BLaER1 treated with 17β-estradiol and CSF1 and Interleukin-3, amounts not matched to agents 10 nM and 100 nM (cell line): ENCODE measurements around the gene LYRM7.

Experiments
- H3K27ac ChIP-seq, 11 experiments: shearing (Covaris generic); formaldehyde crosslinking; 2 replicates each; pipeline ENCODE4 v1.8.1; 2022
- H3K27me3 ChIP-seq, 11 experiments: shearing (Covaris generic); formaldehyde crosslinking; 2 replicates each; pipeline ENCODE4 v1.8.1; 2022
- H3K36me3 ChIP-seq, 11 experiments: shearing (Covaris generic); formaldehyde crosslinking; 2 replicates each; pipeline ENCODE4 v1.8.1; 2022
- H3K4me1 ChIP-seq, 10 experiments: shearing (Covaris generic); formaldehyde crosslinking; 2 replicates each; pipeline ENCODE4 v1.8.1; 2022
- H3K4me2 ChIP-seq, 11 experiments: shearing (Covaris generic); formaldehyde crosslinking; 2 replicates each; pipeline ENCODE4 v1.8.1; 2022
- H3K4me3 ChIP-seq, 10 experiments: shearing (Covaris generic); formaldehyde crosslinking; 2 replicates each; pipeline ENCODE4 v1.8.1; 2022
- H3K9ac ChIP-seq, 11 experiments: shearing (Covaris generic); formaldehyde crosslinking; 2 replicates each; pipeline ENCODE4 v1.8.1; 2022
- H3K9me3 ChIP-seq, 11 experiments: shearing (Covaris generic); formaldehyde crosslinking; replicated peaks in 1 of 11; 2 replicates each; pipeline ENCODE4 v1.8.1; 2022
- H4K20me1 ChIP-seq, 11 experiments: shearing (Covaris generic); formaldehyde crosslinking; 2 replicates each; pipeline ENCODE4 v1.8.1; 2022
- Cebpa-rat ChIP-seq, 11 experiments: shearing (Covaris generic); IDR thresholded peaks; 2 replicates each; pipeline ENCODE4 v1.8.1; 2022

Gene LYRM7

GRCh38 chr5:131209506-131210150 lies 38.9 kb downstream of the LYRM7 start:
- peak overlapping the region; percentile 2 to 82 (median 75); a peak in 21 of 22 replicates for H3K27ac ChIP-seq
- peaks cover 33 to 67% (median 48%) of the 10 kb centered on the region in 10 experiments for H3K4me1 ChIP-seq
- no peaks in the 10 kb centered on the region for H3K9me3 ChIP-seq
- peak overlapping the region; percentile 71 to 94 (median 82) for H3K4me2 ChIP-seq
- H3K36me3 ChIP-seq = no peaks in the 10 kb centered on the region
- peak overlapping the region in 10 of 11 experiments; percentile 4 to 67 (median 50); a peak in 20 of 22 replicates for H3K9ac ChIP-seq
- H3K4me3 ChIP-seq = peak overlapping the region in 2 of 10 experiments; percentile 17 to 24; a peak in 4 of 20 replicates
- H4K20me1 ChIP-seq = no peaks in the 10 kb centered on the region
- TF ChIP-seq Cebpa-rat (IDR thresholded peaks at IDR 0.05) = no peak
- no peaks in the 10 kb centered on the region for H3K27me3 ChIP-seq

GRCh38 chr5:131210151-131210510 lies 39.4 kb downstream of the LYRM7 start:
- H3K4me2 ChIP-seq = peak overlapping the region; percentile 71 to 94 (median 82)
- peaks cover 38 to 72% (median 53%) of the 10 kb centered on the region in 10 experiments for H3K4me1 ChIP-seq
- no peaks in the 10 kb centered on the region for H4K20me1 ChIP-seq
- peak overlapping the region in 2 of 10 experiments; percentile 17 to 24; a peak in 2 of 20 replicates for H3K4me3 ChIP-seq
- TF ChIP-seq Cebpa-rat (IDR thresholded peaks at IDR 0.05) = no peak
- H3K27me3 ChIP-seq = no peaks in the 10 kb centered on the region
- H3K36me3 ChIP-seq = no peaks in the 10 kb centered on the region
- no peaks in the 10 kb centered on the region for H3K9me3 ChIP-seq
- H3K27ac ChIP-seq = peak overlapping the region; percentile 2 to 82 (median 75); a peak in 21 of 22 replicates
- H3K9ac ChIP-seq = peak overlapping the region in 10 of 11 experiments; percentile 4 to 67 (median 50); a peak in 19 of 22 replicates

DNA sequence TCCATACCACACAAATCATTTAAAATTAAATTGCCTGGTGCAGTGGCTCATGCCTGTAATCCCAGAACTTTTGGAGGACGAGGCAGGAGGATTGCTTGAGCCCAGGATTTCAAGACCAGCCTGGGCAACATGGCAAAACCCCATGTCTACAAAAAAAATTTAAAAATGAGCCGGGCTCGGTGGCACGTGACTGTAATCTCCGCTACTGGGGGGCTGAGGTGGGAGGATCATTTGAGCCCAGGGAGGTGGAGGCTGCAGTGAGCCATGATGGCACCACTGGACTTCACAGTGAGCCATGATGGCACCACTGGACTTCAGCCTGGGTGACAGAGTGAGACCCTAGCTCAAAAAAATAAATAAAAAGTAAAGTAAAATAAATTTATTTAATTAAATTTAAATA lies 40.9 kb downstream of the LYRM7 start:
- no peak overlapping the region for H3K4me3 ChIP-seq
- H3K4me2 ChIP-seq = peak overlapping the region in 10 of 11 experiments; percentile 23 to 94 (median 78); a peak in 12 of 22 replicates
- no peaks in the 10 kb centered on the region for H3K36me3 ChIP-seq
- H3K27me3 ChIP-seq = no peaks in the 10 kb centered on the region
- H3K27ac ChIP-seq = peak overlapping the region in 4 of 11 experiments; percentile 8 to 47 (median 28); a peak in 5 of 22 replicates
- peaks cover 38 to 68% (median 56%) of the 10 kb centered on the region in 10 experiments for H3K4me1 ChIP-seq
- H3K9ac ChIP-seq = no peak overlapping the region
- no peaks in the 10 kb centered on the region for H3K9me3 ChIP-seq
- no peak for TF ChIP-seq Cebpa-rat (IDR thresholded peaks at IDR 0.05)
- H4K20me1 ChIP-seq = no peaks in the 10 kb centered on the region

DNA sequence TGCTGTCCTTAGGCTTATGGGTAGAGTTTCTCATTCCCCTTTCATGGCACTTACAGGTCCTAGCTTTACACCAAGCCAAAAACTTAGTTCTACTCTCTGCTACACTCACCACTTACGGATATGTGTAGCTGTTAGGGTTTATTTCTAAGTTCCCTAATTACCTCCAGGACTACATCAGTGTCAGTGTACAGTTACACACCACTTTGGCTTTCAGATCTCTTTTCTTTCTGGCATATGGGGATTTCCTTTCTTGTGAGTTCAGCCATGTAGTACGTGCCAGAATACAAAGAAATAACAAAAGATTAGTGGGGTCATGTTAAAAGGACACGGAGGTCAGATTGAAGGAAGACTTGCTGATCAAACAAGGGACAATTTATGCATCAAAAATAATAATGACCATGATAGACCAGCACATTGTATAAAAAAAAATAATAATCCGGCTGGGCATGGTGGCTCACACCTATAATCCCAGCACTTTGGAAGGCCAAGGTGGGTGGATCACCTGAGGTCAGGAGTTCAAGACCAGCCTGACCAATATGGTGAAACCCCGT lies 41.8 kb downstream of the LYRM7 start:
- Histone ChIP-seq H3K27ac (peak overlapping the region in 1 of 11 experiments; percentile 28; a peak in 1 of 22 replicates), H3K4me3 (no peak overlapping the region), H3K9me3 (no peaks in the 10 kb centered on the region), H3K4me2 (peak overlapping the region in 2 of 11 experiments; percentile 6 to 29; a peak in 7 of 22 replicates), H3K9ac (no peak overlapping the region), H3K36me3 (no peaks in the 10 kb centered on the region), H3K27me3 (no peaks in the 10 kb centered on the region), H3K4me1 (peaks cover 38 to 61% (median 54%) of the 10 kb centered on the region in 10 experiments), H4K20me1 (no peaks in the 10 kb centered on the region)
- TF ChIP-seq Cebpa-rat (IDR thresholded peaks at IDR 0.05) = no peak

DNA sequence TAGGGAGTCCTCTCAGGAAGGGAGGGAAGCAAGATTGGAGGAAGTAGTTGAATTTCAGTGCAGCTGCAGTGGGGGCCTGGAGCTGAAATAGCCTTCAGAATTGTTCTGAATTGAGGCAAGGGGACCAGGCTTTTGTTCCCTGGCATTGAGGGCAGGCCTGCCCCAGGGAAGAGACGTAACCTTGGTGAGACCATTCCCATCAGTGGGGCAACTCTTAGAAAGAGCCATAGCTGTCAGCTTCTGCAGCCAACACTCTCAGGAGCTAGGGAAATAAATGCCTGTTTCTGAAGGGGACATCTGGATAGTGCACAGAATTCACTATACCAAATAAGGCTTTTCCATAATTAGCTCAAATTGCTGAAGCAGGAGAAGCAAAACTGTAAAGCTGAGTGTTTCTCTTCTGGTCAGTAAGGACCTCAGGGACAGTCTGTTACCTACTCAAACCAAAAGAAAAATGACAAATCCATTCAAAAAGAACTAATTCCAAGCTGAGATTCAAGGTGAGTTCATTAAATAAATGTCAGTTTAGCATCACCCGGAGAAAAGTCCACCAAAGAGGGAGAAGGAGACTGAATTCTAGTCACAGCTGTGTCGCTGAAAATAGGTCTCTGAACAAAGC lies 44.0 kb downstream of the LYRM7 start:
- Histone ChIP-seq H3K4me1 (peaks cover 29 to 46% (median 39%) of the 10 kb centered on the region in 10 experiments), H3K9me3 (no peaks in the 10 kb centered on the region), H3K4me2 (peak overlapping the region; percentile 24 to 60 (median 49); a peak in 19 of 22 replicates), H4K20me1 (no peaks in the 10 kb centered on the region), H3K36me3 (no peaks in the 10 kb centered on the region), H3K4me3 (no peak overlapping the region), H3K27me3 (no peaks in the 10 kb centered on the region), H3K27ac (peak overlapping the region in 4 of 11 experiments; percentile 2 to 31 (median 18); a peak in 3 of 22 replicates), H3K9ac (peak overlapping the region in 3 of 11 experiments; percentile 7 to 26 (median 22); a peak in 3 of 22 replicates)
- TF ChIP-seq Cebpa-rat (IDR thresholded peaks at IDR 0.05) = no peak

DNA sequence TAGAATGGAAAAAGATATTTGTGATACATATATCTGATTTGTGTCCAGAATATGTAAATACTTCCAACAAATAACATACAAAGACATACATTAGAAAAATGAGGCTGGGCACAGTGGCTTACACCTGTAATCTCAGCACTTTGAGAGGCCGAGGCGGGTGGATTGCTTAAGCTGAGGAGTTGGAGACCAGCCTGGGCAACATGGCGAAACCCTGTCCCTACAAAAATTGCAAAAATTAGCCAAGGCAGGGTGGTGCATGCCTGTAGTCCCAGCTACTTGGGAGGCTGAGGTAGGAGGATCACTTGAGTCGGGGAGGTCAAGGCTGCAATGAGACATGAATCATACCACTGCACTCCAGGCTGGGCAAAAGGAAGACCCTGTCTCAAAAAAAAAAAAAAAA lies 47.0 kb downstream of the LYRM7 start:
- Histone ChIP-seq H3K9me3 (no peaks in the 10 kb centered on the region), H3K4me2 (no peak overlapping the region), H3K27me3 (no peaks in the 10 kb centered on the region), H3K9ac (no peak overlapping the region), H3K4me3 (no peak overlapping the region), H4K20me1 (no peaks in the 10 kb centered on the region), H3K36me3 (no peaks in the 10 kb centered on the region), H3K4me1 (peaks cover 9 to 24% (median 15%) of the 10 kb centered on the region in 10 experiments; a peak in 19 of 20 replicates), H3K27ac (no peak overlapping the region)
- TF ChIP-seq Cebpa-rat (IDR thresholded peaks at IDR 0.05) = no peak

DNA sequence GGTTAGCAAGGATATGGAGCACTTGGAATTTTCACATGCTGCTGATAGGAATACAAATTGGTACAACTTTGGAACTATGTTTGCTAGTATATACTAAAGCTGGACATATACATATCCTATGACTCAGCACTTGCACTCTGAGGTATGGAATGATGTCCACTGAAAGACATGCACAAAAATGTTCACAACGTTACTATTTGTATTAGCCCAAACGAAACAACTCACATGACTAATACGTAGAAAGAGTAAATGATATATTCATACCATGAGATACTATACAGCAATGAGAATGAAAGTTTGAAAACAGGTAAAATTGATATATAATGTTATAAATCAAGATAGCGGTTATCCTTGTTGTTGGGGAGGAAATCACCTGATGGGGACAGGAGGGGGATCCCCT lies 47.6 kb downstream of the LYRM7 start:
- H3K27ac ChIP-seq = no peak overlapping the region
- H3K9me3 ChIP-seq = no peaks in the 10 kb centered on the region

GRCh38 chr5:131220566-131220965 lies 49.8 kb downstream of the LYRM7 start:
- Histone ChIP-seq H3K9me3 (no peaks in the 10 kb centered on the region), H3K36me3 (no peaks in the 10 kb centered on the region; a peak in 1 of 22 replicates), H3K27me3 (no peaks in the 10 kb centered on the region), H3K9ac (no peak overlapping the region), H3K27ac (no peak overlapping the region), H4K20me1 (no peaks in the 10 kb centered on the region), H3K4me2 (no peak overlapping the region), H3K4me3 (no peak overlapping the region), H3K4me1 (peaks cover 0 to 37% (median 4%) of the 10 kb centered on the region in 10 experiments; a peak in 10 of 20 replicates)
- no peak for TF ChIP-seq Cebpa-rat (IDR thresholded peaks at IDR 0.05)

More for the DNA sequence above, 47.6 kb downstream of the LYRM7 start:
- H3K9ac ChIP-seq = no peak overlapping the region
- H4K20me1 ChIP-seq = no peaks in the 10 kb centered on the region
- no peak overlapping the region for H3K4me3 ChIP-seq
- TF ChIP-seq Cebpa-rat (IDR thresholded peaks at IDR 0.05) = no peak
- peaks cover 9 to 29% (median 14%) of the 10 kb centered on the region in 10 experiments; a peak in 19 of 20 replicates for H3K4me1 ChIP-seq
- H3K27me3 ChIP-seq = no peaks in the 10 kb centered on the region
- H3K4me2 ChIP-seq = no peak overlapping the region
- no peaks in the 10 kb centered on the region for H3K36me3 ChIP-seq
